ENCODE data around the gene CPEB1. TPM values are rescaled to one million over a fixed set of nuclear protein-coding genes. Genes with fewer than 3 reads are reported as not detected.

CPEB1 gene
- total and polyA plus RNA-seq, 2 of the 13 experiments (the other 11 are each of a cell fraction or from before 2014, with no cell fraction given): 0.03 to 0.07 TPM

DNA sequence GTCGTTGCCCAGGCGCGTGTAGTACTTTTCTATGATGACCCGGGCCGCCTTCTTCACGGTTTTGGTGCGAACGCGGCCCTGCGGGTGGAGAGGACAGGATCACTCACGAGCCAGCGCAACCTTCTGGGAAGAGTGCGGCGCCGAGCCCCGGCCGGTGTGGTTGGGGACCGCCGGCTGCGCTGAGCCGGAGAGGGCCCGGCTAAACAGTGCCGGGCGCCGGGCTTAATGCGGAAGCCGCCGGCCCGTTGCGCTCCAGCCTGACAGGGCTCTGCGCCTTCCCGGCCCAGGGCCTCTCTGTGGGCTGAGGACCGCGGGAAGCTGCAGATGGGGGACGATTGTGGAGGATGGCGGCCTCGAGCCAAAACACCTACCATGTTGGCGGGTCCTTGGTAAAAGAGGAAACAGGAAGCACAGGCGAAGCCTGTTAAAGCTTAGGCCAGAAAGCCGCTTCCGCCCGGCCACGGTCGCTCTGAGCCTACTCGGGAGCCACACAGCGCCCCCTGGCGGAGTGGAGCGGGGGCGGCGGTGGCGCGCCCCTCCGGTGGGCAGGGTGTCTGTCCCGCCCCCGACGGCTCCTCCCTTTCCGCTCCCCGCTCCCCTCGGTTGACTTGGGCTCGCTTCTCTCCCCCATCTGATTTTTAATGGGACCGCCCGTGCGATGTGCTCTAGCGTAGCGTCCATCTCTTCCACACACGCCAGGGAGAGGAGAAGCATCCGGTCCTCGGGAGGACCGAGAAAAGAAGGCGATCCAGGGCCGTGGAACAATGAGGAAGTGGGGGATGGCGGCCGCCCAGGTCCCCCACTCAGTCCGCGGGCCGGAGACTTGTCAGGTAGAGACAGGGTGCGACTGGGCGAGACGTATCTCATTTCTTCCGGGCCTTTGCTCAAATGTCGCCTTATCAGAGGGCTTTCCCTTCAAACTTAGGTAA, 106.8 kb downstream of the CPEB1 start, which contains the start of gene RPS17 (continued):
- TF ChIP-seq ZBTB42 (CRISPR knock-in tag; IDR thresholded peaks at IDR 0.05): peak; percentile 74; the same call in 1 of the 2 replicates
- no peak for TF ChIP-seq ZNF550 (CRISPR knock-in tag; IDR thresholded peaks at IDR 0.05; ENCODE audit: borderline replicate concordance)
- TF ChIP-seq ZNF703 (CRISPR knock-in tag; IDR thresholded peaks at IDR 0.05; ENCODE audit: borderline replicate concordance): no peak
- no peak for TF ChIP-seq RFX1 (IDR thresholded peaks at IDR 0.05)
- TF ChIP-seq HOXA9 (CRISPR knock-in tag; IDR thresholded peaks at IDR 0.05; ENCODE audit: borderline replicate concordance): peak; percentile 63; the same call in 1 of the 2 replicates
- no peak; the same call in 1 of the 2 replicates for TF ChIP-seq THAP8 (CRISPR knock-in tag; IDR thresholded peaks at IDR 0.05; ENCODE audit: borderline replicate concordance)
- no peak for TF ChIP-seq RORA (CRISPR knock-in tag; IDR thresholded peaks at IDR 0.05)
- TF ChIP-seq, protein P1, sequence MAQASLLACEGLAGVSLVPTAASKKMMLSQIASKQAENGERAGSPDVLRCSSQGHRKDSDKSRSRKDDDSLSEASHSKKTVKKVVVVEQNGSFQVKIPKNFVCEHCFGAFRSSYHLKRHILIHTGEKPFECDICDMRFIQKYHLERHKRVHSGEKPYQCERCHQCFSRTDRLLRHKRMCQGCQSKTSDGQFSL (CRISPR knock-in tag; IDR thresholded peaks at IDR 0.05): peak; percentile 60; the same call in 1 of the 2 replicates
- TF ChIP-seq TFDP2 (CRISPR knock-in tag; IDR thresholded peaks at IDR 0.05): peak; percentile 77
- TF ChIP-seq ZNF251 (CRISPR knock-in tag; IDR thresholded peaks at IDR 0.05): no peak
- TF ChIP-seq ZNF124 (CRISPR knock-in tag; IDR thresholded peaks at IDR 0.05): no peak; the same call in 1 of the 2 replicates
- TF ChIP-seq, protein P2, sequence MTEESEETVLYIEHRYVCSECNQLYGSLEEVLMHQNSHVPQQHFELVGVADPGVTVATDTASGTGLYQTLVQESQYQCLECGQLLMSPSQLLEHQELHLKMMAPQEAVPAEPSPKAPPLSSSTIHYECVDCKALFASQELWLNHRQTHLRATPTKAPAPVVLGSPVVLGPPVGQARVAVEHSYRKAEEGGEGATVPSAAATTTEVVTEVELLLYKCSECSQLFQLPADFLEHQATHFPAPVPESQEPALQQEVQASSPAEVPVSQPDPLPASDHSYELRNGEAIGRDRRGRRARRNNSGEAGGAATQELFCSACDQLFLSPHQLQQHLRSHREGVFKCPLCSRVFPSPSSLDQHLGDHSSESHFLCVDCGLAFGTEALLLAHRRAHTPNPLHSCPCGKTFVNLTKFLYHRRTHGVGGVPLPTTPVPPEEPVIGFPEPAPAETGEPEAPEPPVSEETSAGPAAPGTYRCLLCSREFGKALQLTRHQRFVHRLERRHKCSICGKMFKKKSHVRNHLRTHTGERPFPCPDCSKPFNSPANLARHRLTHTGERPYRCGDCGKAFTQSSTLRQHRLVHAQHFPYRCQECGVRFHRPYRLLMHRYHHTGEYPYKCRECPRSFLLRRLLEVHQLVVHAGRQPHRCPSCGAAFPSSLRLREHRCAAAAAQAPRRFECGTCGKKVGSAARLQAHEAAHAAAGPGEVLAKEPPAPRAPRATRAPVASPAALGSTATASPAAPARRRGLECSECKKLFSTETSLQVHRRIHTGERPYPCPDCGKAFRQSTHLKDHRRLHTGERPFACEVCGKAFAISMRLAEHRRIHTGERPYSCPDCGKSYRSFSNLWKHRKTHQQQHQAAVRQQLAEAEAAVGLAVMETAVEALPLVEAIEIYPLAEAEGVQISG (CRISPR knock-in tag; IDR thresholded peaks at IDR 0.05): peak; percentile 100
- peak; percentile 13; the same call in 1 of the 2 replicates for TF ChIP-seq ZNF446 (CRISPR knock-in tag; IDR thresholded peaks at IDR 0.05)
- no peak for TF ChIP-seq NFIB (CRISPR knock-in tag; IDR thresholded peaks at IDR 0.05; ENCODE audit: borderline replicate concordance)
- TF ChIP-seq ZNF678 (CRISPR knock-in tag; IDR thresholded peaks at IDR 0.05): no peak
- TF ChIP-seq, protein P3, sequence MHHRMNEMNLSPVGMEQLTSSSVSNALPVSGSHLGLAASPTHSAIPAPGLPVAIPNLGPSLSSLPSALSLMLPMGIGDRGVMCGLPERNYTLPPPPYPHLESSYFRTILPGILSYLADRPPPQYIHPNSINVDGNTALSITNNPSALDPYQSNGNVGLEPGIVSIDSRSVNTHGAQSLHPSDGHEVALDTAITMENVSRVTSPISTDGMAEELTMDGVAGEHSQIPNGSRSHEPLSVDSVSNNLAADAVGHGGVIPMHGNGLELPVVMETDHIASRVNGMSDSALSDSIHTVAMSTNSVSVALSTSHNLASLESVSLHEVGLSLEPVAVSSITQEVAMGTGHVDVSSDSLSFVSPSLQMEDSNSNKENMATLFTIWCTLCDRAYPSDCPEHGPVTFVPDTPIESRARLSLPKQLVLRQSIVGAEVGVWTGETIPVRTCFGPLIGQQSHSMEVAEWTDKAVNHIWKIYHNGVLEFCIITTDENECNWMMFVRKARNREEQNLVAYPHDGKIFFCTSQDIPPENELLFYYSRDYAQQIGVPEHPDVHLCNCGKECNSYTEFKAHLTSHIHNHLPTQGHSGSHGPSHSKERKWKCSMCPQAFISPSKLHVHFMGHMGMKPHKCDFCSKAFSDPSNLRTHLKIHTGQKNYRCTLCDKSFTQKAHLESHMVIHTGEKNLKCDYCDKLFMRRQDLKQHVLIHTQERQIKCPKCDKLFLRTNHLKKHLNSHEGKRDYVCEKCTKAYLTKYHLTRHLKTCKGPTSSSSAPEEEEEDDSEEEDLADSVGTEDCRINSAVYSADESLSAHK (CRISPR knock-in tag; IDR thresholded peaks at IDR 0.05; ENCODE audit: borderline replicate concordance): no peak

All from HepG2 (cell line).